ENCODE data around the gene PPIA.
"Not testable (repeated sequence)": the region's sequence is repeated elsewhere in the genome, so short reads cannot be mapped to it uniquely, and the experiment has no call there.

Gene PPIA

GRCh38 chr7:44762726-44763522, 33.6 kb upstream of the PPIA start:
- intact Hi-C loops (cut with DNase I) = no loop called here
- peak in 1 of 10 donors; percentile 83 for DNase-seq

GRCh38 chr7:44764081-44764480, 32.4 kb upstream of the PPIA start:
- DNase-seq = no peak
- intact Hi-C loops (cut with DNase I) = no loop called here

- intact Hi-C loops (cut with DNase I) = no loop called here
- DNase-seq = peak in 4 of 10 donors; percentile 29 to 85 (median 64)
Measured at GRCh38 chr7:44764665-44765578, 31.6 kb upstream of the PPIA start.

GRCh38 chr7:44765579-44766415, 30.7 kb upstream of the PPIA start:
- DNase-seq = peak in 2 of 10 donors; percentile 57 to 73
- intact Hi-C loops (cut with DNase I) = no loop called here

- intact Hi-C loops (cut with DNase I) = no loop called here
- peak in 1 of 10 donors; percentile 66 for DNase-seq
Measured at GRCh38 chr7:44766416-44766801, 30.1 kb upstream of the PPIA start.

- intact Hi-C loops (cut with DNase I) = no loop called here
- peak in 5 of 10 donors; percentile 38 to 93 (median 50) for DNase-seq
Measured at GRCh38 chr7:44767134-44767911, 29.2 kb upstream of the PPIA start.

- peak in 7 of 10 donors; percentile 56 to 94 (median 68) for DNase-seq
- intact Hi-C loops (cut with DNase I) = no loop called here
Measured at GRCh38 chr7:44767912-44768627, 28.4 kb upstream of the PPIA start.

- intact Hi-C loops (cut with DNase I) = no loop called here
- peak in 5 of 10 donors; percentile 32 to 91 (median 46) for DNase-seq
Measured at GRCh38 chr7:44768628-44769371, 27.7 kb upstream of the PPIA start.

GRCh38 chr7:44769376-44769775, 27.1 kb upstream of the PPIA start:
- peak in 1 of 10 donors; percentile 84 for DNase-seq
- intact Hi-C loops (cut with DNase I) = no loop called here

- DNase-seq = no peak
- intact Hi-C loops (cut with DNase I) = no loop called here
Measured at GRCh38 chr7:44769776-44770294, 26.6 kb upstream of the PPIA start.

GRCh38 chr7:44771358-44771757, 25.1 kb upstream of the PPIA start:
- DNase-seq = no peak
- intact Hi-C loops (cut with DNase I) = no loop called here

- DNase-seq = no peak
- intact Hi-C loops (cut with DNase I) = no loop called here
Measured at GRCh38 chr7:44772440-44772839, 24.0 kb upstream of the PPIA start.

- no peak for DNase-seq
- intact Hi-C loops (cut with DNase I) = no loop called here
Measured at GRCh38 chr7:44772867-44773266, 23.6 kb upstream of the PPIA start.

GRCh38 chr7:44774486-44774885, 22.0 kb upstream of the PPIA start:
- DNase-seq; intact Hi-C loops (cut with DNase I): not testable (repeated sequence)

- intact Hi-C loops (cut with DNase I) = no loop called here
- peak in 1 of 10 donors; percentile 56 for DNase-seq
Measured at GRCh38 chr7:44775383-44776107, 20.9 kb upstream of the PPIA start.

- intact Hi-C loops (cut with DNase I) = no loop called here
- DNase-seq = peak in 1 of 10 donors; percentile 27
Measured at GRCh38 chr7:44776211-44776610, 20.3 kb upstream of the PPIA start.

GRCh38 chr7:44782460-44782859, 14.0 kb upstream of the PPIA start:
- intact Hi-C loops (cut with DNase I) = no loop called here
- DNase-seq = no peak

Data from posterior cingulate gyrus (tissue), 11 donors.